ENCODE measurements around the gene ELMO2.

ELMO2 gene

GRCh38 chr20:46420878-46421277, 14.5 kb upstream of the ELMO2 start:
- Histone ChIP-seq H4K20me1 (ENCODE audit: insufficient read depth, low read length) (no peaks in the 10 kb centered on the region), H2AFZ (ENCODE audit: low read length) (no peak overlapping the region), H3K4me2 (ENCODE audit: low read length) (no peak overlapping the region), H3K4me3 (ENCODE audit: low read depth, low read length, poor library complexity, severe bottlenecking) (no peak overlapping the region), H3K9ac (ENCODE audit: low read length) (no peak overlapping the region), H3K27me3 (ENCODE audit: insufficient read depth, low read length) (0 out of 2 replicates have a peak, but pooled peaks cover 6% of the 10 kb centered on the region), H3K4me1 (ENCODE audit: insufficient read depth, low read length, severe bottlenecking) (no peaks in the 10 kb centered on the region), H3K79me2 (ENCODE audit: insufficient read depth, low read length) (no peaks in the 10 kb centered on the region), H3K9me2 (ENCODE audit: low read depth, low read length) (no peaks in the 10 kb centered on the region), H3K9me3 (ENCODE audit: low read length) (no peaks in the 10 kb centered on the region), H3K27ac (ENCODE audit: low read depth, low read length, poor library complexity, severe bottlenecking) (no peak overlapping the region), H3F3A (ENCODE audit: insufficient read depth, low read length) (no peaks in the 10 kb centered on the region), H3K36me3 (ENCODE audit: insufficient read depth, low read length) (no peaks in the 10 kb centered on the region)
- TF ChIP-seq CTCF (IDR thresholded peaks at IDR 0.05; ENCODE audit: low read length), result no peak
- no peak for TF ChIP-seq EZH2 (IDR thresholded peaks at IDR 0.05; ENCODE audit: borderline replicate concordance, low read length)

GRCh38 chr20:46419882-46420281, 13.5 kb upstream of the ELMO2 start:
- Histone ChIP-seq H2AFZ (ENCODE audit: low read length) (no peak overlapping the region), H3K27me3 (ENCODE audit: insufficient read depth, low read length) (0 out of 2 replicates have a peak, but pooled peaks cover 6% of the 10 kb centered on the region)

GRCh38 chr20:46416839-46417238, 10.4 kb upstream of the ELMO2 start:
- no peak overlapping the region for H2AFZ ChIP-seq (ENCODE audit: low read length)
- no peaks in the 10 kb centered on the region for H3K27me3 ChIP-seq (ENCODE audit: insufficient read depth, low read length)
- no peaks in the 10 kb centered on the region for H3K9me3 ChIP-seq (ENCODE audit: low read length)
- no peak overlapping the region for H3K4me3 ChIP-seq (ENCODE audit: low read depth, low read length, poor library complexity, severe bottlenecking)
- H3K79me2 ChIP-seq (ENCODE audit: insufficient read depth, low read length), result no peaks in the 10 kb centered on the region
- H3K27ac ChIP-seq (ENCODE audit: low read depth, low read length, poor library complexity, severe bottlenecking), result no peak overlapping the region
- no peaks in the 10 kb centered on the region for H3K9me2 ChIP-seq (ENCODE audit: low read depth, low read length)
- H3F3A ChIP-seq (ENCODE audit: insufficient read depth, low read length), result no peaks in the 10 kb centered on the region
- H3K4me2 ChIP-seq (ENCODE audit: low read length), result no peak overlapping the region
- no peaks in the 10 kb centered on the region for H3K36me3 ChIP-seq (ENCODE audit: insufficient read depth, low read length)
- no peak for TF ChIP-seq CTCF (IDR thresholded peaks at IDR 0.05; ENCODE audit: low read length)
- H4K20me1 ChIP-seq (ENCODE audit: insufficient read depth, low read length), result no peaks in the 10 kb centered on the region
- H3K4me1 ChIP-seq (ENCODE audit: insufficient read depth, low read length, severe bottlenecking), result no peaks in the 10 kb centered on the region
- H3K9ac ChIP-seq (ENCODE audit: low read length), result no peak overlapping the region

More at GRCh38 chr20:46419882-46420281, 13.5 kb upstream of the ELMO2 start:
- no peak overlapping the region for H3K4me2 ChIP-seq (ENCODE audit: low read length)
- H3K79me2 ChIP-seq (ENCODE audit: insufficient read depth, low read length), result no peaks in the 10 kb centered on the region
- H4K20me1 ChIP-seq (ENCODE audit: insufficient read depth, low read length), result no peaks in the 10 kb centered on the region
- H3F3A ChIP-seq (ENCODE audit: insufficient read depth, low read length), result no peaks in the 10 kb centered on the region
- no peaks in the 10 kb centered on the region for H3K9me2 ChIP-seq (ENCODE audit: low read depth, low read length)
- no peak overlapping the region for H3K4me3 ChIP-seq (ENCODE audit: low read depth, low read length, poor library complexity, severe bottlenecking)
- no peak overlapping the region for H3K9ac ChIP-seq (ENCODE audit: low read length)
- H3K27ac ChIP-seq (ENCODE audit: low read depth, low read length, poor library complexity, severe bottlenecking), result no peak overlapping the region
- no peaks in the 10 kb centered on the region for H3K4me1 ChIP-seq (ENCODE audit: insufficient read depth, low read length, severe bottlenecking)
- no peaks in the 10 kb centered on the region for H3K36me3 ChIP-seq (ENCODE audit: insufficient read depth, low read length)
- TF ChIP-seq EZH2 (IDR thresholded peaks at IDR 0.05; ENCODE audit: borderline replicate concordance, low read length) (no peak), CTCF (IDR thresholded peaks at IDR 0.05; ENCODE audit: low read length) (no peak)
- no peaks in the 10 kb centered on the region for H3K9me3 ChIP-seq (ENCODE audit: low read length)
